Measurements from ENCODE around the gene CD274. TPM values are rescaled to one million over a fixed set of nuclear protein-coding genes. Genes with fewer than 3 reads are reported as not detected.

Gene CD274
- total RNA-seq, 1 experiment from 2014 or later = 0.42 TPM

DNA sequence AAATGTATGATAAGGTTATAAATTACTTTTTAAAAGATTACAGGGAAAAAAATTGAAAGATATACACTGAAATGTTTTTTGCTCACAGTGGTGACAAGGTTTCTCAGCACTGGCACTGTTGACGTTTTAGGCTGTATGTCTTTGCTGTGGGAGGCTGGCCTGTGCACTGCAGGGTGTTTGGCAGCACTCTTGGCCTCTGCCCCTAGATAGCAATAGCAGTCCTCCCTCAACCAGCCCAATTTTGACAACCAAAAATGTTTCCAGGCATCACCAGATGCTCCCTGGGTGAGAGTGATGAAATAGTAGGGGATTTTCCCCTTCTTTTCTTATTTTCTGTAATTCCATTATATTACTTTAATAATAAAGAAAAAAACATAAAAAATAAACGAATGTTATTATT is 3.3 kb downstream of the CD274 start (continued):
- no peak for TF ChIP-seq CREM (CRISPR knock-in tag; IDR thresholded peaks at IDR 0.05)
- no peak for TF ChIP-seq NR1H2 (CRISPR knock-in tag; IDR thresholded peaks at IDR 0.05)
- TF ChIP-seq ELF4 (CRISPR knock-in tag; IDR thresholded peaks at IDR 0.05; ENCODE audit: low read depth) = no peak

DNA sequence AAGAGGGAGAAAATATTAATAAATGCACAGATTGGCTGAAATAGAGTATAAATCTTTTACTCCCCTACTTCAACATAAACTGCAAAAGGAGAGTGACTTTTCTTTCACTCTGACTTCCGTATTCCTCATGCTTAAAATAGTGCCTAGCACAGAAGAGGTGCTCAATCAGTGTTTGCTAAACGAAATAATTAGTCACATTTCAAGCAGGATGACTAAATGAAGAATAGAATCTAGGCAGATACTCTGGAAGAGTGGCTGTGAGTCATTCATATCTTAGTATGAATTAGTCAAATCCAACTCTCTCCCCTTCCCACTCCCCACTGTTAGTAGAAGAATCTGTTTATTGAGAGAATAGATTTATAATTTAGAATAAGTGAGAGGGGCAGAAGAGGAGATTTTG is 4.8 kb downstream of the CD274 start:
- Mint-ChIP-seq H3K27ac (no peak overlapping the region), H3K9me3 (no peaks in the 10 kb centered on the region), H3K27me3 (ENCODE audit: low read depth) (no peaks in the 10 kb centered on the region), H3K4me1 (peaks cover 10% of the 10 kb centered on the region), H3K36me3 (no peaks in the 10 kb centered on the region), H3K4me3 (no peak overlapping the region)
- TF ChIP-seq SMAD3 (CRISPR knock-in tag; IDR thresholded peaks at IDR 0.05; ENCODE audit: borderline replicate concordance) (no peak), NR3C1 (CRISPR knock-in tag; conservative IDR thresholded peaks at IDR 0.05; ENCODE audit: low read depth) (no peak), ZNF416 (CRISPR knock-in tag; IDR thresholded peaks at IDR 0.05) (no peak), NFE2L1 (CRISPR knock-in tag; IDR thresholded peaks at IDR 0.05) (no peak), ZNF232 (CRISPR knock-in tag; IDR thresholded peaks at IDR 0.05) (no peak), ZNF263 (CRISPR knock-in tag; IDR thresholded peaks at IDR 0.05; ENCODE audit: low read depth) (no peak), GABPB1 (CRISPR knock-in tag; IDR thresholded peaks at IDR 0.05) (no peak)
- TF ChIP-seq, protein P1, sequence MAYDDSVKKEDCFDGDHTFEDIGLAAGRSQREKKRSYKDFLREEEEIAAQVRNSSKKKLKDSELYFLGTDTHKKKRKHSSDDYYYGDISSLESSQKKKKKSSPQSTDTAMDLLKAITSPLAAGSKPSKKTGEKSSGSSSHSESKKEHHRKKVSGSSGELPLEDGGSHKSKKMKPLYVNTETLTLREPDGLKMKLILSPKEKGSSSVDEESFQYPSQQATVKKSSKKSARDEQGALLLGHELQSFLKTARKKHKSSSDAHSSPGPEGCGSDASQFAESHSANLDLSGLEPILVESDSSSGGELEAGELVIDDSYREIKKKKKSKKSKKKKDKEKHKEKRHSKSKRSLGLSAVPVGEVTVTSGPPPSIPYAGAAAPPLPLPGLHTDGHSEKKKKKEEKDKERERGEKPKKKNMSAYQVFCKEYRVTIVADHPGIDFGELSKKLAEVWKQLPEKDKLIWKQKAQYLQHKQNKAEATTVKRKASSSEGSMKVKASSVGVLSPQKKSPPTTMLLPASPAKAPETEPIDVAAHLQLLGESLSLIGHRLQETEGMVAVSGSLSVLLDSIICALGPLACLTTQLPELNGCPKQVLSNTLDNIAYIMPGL (CRISPR knock-in tag; IDR thresholded peaks at IDR 0.05) = no peak
- TF ChIP-seq, protein P2, sequence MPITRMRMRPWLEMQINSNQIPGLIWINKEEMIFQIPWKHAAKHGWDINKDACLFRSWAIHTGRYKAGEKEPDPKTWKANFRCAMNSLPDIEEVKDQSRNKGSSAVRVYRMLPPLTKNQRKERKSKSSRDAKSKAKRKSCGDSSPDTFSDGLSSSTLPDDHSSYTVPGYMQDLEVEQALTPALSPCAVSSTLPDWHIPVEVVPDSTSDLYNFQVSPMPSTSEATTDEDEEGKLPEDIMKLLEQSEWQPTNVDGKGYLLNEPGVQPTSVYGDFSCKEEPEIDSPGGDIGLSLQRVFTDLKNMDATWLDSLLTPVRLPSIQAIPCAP (CRISPR knock-in tag; IDR thresholded peaks at IDR 0.05) = no peak
- TF ChIP-seq, protein P3, sequence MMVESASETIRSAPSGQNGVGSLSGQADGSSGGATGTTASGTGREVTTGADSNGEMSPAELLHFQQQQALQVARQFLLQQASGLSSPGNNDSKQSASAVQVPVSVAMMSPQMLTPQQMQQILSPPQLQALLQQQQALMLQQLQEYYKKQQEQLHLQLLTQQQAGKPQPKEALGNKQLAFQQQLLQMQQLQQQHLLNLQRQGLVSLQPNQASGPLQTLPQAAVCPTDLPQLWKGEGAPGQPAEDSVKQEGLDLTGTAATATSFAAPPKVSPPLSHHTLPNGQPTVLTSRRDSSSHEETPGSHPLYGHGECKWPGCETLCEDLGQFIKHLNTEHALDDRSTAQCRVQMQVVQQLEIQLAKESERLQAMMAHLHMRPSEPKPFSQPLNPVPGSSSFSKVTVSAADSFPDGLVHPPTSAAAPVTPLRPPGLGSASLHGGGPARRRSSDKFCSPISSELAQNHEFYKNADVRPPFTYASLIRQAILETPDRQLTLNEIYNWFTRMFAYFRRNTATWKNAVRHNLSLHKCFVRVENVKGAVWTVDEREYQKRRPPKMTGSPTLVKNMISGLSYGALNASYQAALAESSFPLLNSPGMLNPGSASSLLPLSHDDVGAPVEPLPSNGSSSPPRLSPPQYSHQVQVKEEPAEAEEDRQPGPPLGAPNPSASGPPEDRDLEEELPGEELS (CRISPR knock-in tag; IDR thresholded peaks at IDR 0.05) = no peak
- TF ChIP-seq, protein P4, sequence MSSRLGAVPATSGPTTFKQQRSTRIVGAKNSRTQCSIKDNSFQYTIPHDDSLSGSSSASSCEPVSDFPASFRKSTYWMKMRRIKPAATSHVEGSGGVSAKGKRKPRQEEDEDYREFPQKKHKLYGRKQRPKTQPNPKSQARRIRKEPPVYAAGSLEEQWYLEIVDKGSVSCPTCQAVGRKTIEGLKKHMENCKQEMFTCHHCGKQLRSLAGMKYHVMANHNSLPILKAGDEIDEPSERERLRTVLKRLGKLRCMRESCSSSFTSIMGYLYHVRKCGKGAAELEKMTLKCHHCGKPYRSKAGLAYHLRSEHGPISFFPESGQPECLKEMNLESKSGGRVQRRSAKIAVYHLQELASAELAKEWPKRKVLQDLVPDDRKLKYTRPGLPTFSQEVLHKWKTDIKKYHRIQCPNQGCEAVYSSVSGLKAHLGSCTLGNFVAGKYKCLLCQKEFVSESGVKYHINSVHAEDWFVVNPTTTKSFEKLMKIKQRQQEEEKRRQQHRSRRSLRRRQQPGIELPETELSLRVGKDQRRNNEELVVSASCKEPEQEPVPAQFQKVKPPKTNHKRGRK (CRISPR knock-in tag; IDR thresholded peaks at IDR 0.05; ENCODE audit: borderline replicate concordance) = no peak
- TF ChIP-seq, protein P5, sequence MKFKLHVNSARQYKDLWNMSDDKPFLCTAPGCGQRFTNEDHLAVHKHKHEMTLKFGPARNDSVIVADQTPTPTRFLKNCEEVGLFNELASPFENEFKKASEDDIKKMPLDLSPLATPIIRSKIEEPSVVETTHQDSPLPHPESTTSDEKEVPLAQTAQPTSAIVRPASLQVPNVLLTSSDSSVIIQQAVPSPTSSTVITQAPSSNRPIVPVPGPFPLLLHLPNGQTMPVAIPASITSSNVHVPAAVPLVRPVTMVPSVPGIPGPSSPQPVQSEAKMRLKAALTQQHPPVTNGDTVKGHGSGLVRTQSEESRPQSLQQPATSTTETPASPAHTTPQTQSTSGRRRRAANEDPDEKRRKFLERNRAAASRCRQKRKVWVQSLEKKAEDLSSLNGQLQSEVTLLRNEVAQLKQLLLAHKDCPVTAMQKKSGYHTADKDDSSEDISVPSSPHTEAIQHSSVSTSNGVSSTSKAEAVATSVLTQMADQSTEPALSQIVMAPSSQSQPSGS (CRISPR knock-in tag; IDR thresholded peaks at IDR 0.05; ENCODE audit: borderline replicate concordance, low read depth) = no peak
- TF ChIP-seq, protein P6, sequence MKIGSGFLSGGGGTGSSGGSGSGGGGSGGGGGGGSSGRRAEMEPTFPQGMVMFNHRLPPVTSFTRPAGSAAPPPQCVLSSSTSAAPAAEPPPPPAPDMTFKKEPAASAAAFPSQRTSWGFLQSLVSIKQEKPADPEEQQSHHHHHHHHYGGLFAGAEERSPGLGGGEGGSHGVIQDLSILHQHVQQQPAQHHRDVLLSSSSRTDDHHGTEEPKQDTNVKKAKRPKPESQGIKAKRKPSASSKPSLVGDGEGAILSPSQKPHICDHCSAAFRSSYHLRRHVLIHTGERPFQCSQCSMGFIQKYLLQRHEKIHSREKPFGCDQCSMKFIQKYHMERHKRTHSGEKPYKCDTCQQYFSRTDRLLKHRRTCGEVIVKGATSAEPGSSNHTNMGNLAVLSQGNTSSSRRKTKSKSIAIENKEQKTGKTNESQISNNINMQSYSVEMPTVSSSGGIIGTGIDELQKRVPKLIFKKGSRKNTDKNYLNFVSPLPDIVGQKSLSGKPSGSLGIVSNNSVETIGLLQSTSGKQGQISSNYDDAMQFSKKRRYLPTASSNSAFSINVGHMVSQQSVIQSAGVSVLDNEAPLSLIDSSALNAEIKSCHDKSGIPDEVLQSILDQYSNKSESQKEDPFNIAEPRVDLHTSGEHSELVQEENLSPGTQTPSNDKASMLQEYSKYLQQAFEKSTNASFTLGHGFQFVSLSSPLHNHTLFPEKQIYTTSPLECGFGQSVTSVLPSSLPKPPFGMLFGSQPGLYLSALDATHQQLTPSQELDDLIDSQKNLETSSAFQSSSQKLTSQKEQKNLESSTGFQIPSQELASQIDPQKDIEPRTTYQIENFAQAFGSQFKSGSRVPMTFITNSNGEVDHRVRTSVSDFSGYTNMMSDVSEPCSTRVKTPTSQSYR (CRISPR knock-in tag; IDR thresholded peaks at IDR 0.05) = no peak
- TF ChIP-seq, protein P7, sequence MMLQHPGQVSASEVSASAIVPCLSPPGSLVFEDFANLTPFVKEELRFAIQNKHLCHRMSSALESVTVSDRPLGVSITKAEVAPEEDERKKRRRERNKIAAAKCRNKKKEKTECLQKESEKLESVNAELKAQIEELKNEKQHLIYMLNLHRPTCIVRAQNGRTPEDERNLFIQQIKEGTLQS (CRISPR knock-in tag; conservative IDR thresholded peaks at IDR 0.05) = no peak
- no peak for DNase-seq (ENCODE audit: low spot score)
- POLR2A ChIA-PET = no interaction called here
- ATAC-seq = no peak
- CTCF ChIA-PET = no interaction called here

Data from WTC11 (cell line).